Endodermal cell (in vitro differentiated cells): Measurements from ENCODE around the gene KCNK4. TPM values are rescaled to one million over a fixed set of nuclear protein-coding genes. Genes with fewer than 3 reads are reported as not detected.

ENCODE experiments used
- DNase-seq: peaks from one replicate; pipeline ENCODE4 v3.0.0-alpha.2; 2017
- H3K27ac ChIP-seq: 2 replicates; pipeline ENCODE4 v1.5.1; 2013; ENCODE audit warnings: mild to moderate bottlenecking, low read depth, low read length, moderate library complexity
- H3K27me3 ChIP-seq: 2 replicates; pipeline ENCODE4 v1.6.1; 2013; ENCODE audit warnings: mild to moderate bottlenecking, low read length, moderate library complexity; ENCODE audit not compliant: insufficient read depth, control insufficient read depth, poor library complexity, severe bottlenecking
- H3K36me3 ChIP-seq: 2 replicates; pipeline ENCODE4 v1.7.0; 2013; ENCODE audit warnings: mild to moderate bottlenecking, low read length, moderate library complexity; ENCODE audit not compliant: control insufficient read depth, insufficient read depth
- H3K4me1 ChIP-seq: one replicate; pipeline ENCODE4 v1.7.0; 2013; ENCODE audit warnings: low read length; ENCODE audit not compliant: control insufficient read depth, insufficient read depth
- H3K4me3 ChIP-seq: 2 replicates; pipeline ENCODE4 v1.5.1; 2013; ENCODE audit warnings: mild to moderate bottlenecking, low read length, moderate library complexity
- H3K9ac ChIP-seq: 2 replicates; pipeline ENCODE4 v1.6.1; 2013; ENCODE audit warnings: mild to moderate bottlenecking, low read length, moderate library complexity; ENCODE audit not compliant: poor library complexity, severe bottlenecking; ENCODE audit errors: extremely low read depth
- H3K9me3 ChIP-seq: 2 replicates; pipeline ENCODE4 v1.6.1; 2013; ENCODE audit warnings: mild to moderate bottlenecking, low read length, moderate library complexity; ENCODE audit not compliant: control insufficient read depth
- H3K27ac Mint-ChIP-seq: 2 replicates; pipeline ENCODE4 v1.8.0; 2020; ENCODE audit warnings: mixed read lengths
- H3K27me3 Mint-ChIP-seq: 2 replicates; pipeline ENCODE4 v1.8.0; 2021; ENCODE audit warnings: mild to moderate bottlenecking, mixed read lengths; ENCODE audit not compliant: insufficient read depth
- H3K36me3 Mint-ChIP-seq: 2 replicates; pipeline ENCODE4 v1.8.0; 2020; ENCODE audit warnings: low read depth, mixed read lengths
- H3K4me1 Mint-ChIP-seq: 2 replicates; pipeline ENCODE4 v1.8.0; 2020; ENCODE audit warnings: mixed read lengths
- H3K4me3 Mint-ChIP-seq: 2 replicates; pipeline ENCODE4 v1.8.0; 2020; ENCODE audit warnings: mild to moderate bottlenecking, moderate library complexity, mixed read lengths
- H3K9me3 Mint-ChIP-seq: 2 replicates; pipeline ENCODE4 v1.8.0; 2020; ENCODE audit warnings: mild to moderate bottlenecking, mixed read lengths
- WGBS, 2 experiments: methylation state at CpG; one replicate each; pipeline versions ENCODE4 v1.1.5 to v1.1.7; 2013; ENCODE audit warnings: missing lambda C conversion rate in 2 of 2, mixed read lengths in 1 of 2; ENCODE audit not compliant: insufficient coverage in 1 of 2, insufficient read length in 1 of 2; 5-methylcytosine and 5-hydroxymethylcytosine counted together
- total RNA-seq, 2 donors: library from RNA; stranded (reverse); fragmentation: NEBNext Ultra II Directional in 1 of 2; extraction: Animal tissue kit (Norgen Biotek cat#: 25700) in 1 of 2; gene quantifications; 2 replicates in 1 of 2; 3 replicates in 1 of 2; pipeline ENCODE4 v1.2.1, GENCODE V29; 2021
- TF ChIP-seq, protein P1 (sequence below): fragments of 200-600 bp; sonication (generic); conservative IDR thresholded peaks from 2 replicates; pipeline ENCODE4 v1.5.0; 2021; ENCODE audit warnings: antibody characterized with exemption, mild to moderate bottlenecking

Gene KCNK4
- total RNA-seq, 2 donors from 2014 or later, result not detected

DNA sequence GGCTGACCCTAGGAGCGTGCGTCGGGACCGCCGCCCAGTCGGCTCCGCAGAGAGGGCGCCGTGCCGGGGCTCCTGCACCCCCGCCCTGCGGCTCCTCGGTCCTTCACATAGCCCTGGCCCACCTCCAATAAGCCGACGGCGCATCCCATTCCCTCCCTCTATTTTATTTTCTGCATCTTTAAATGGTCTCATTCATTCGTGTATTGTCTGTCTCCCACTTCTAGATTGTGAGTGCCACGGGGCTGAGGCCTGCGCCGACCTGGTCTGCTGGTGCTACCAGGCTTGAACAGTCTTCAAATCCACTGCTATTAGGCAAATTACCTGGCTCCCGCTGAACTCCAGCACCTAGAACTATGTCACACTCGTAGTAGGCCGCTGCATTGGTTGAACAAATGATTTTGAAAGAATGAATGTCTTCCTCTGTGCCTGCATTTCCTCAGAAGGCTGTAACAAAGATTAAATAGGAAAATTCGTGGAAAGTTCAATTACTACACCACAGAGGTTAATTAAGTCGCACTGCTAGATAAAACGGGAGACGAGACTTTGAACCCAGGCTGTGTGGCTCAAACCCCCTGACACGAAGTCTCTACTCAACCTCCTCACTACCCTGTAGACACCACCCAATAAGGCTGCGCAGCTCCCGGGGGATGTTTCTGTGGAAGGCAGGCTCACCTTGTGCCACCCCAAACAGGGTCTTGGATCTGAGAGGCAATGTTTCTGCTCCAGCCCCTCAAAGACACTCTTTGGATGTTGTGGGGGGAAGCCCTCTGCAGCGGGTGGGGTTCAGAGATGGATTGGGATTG lies 43.2 kb upstream of the KCNK4 start:
- Mint-ChIP-seq H3K9me3 (no peaks in the 10 kb centered on the region), H3K36me3 (peaks cover 13% of the 10 kb centered on the region), H3K27me3 (no peaks in the 10 kb centered on the region), H3K4me3 (peak overlapping the region; percentile 86), H3K27ac (peak overlapping the region; percentile 88), H3K4me1 (peaks cover 24% of the 10 kb centered on the region)
- 37 to 45% methylated on average over 23 to 31 of the region's 31 CpGs for WGBS, 2 experiments
- peak overlapping the region; percentile 97 for H3K4me3 ChIP-seq
- H3K27ac ChIP-seq, result no peak overlapping the region
- peaks cover 15% of the 10 kb centered on the region for H3K4me1 ChIP-seq
- no peak for DNase-seq
- H3K36me3 ChIP-seq, result peaks cover 16% of the 10 kb centered on the region
- H3K9ac ChIP-seq, result no peak overlapping the region
- H3K9me3 ChIP-seq, result no peaks in the 10 kb centered on the region
- no peaks in the 10 kb centered on the region for H3K27me3 ChIP-seq
- TF ChIP-seq, protein P1, sequence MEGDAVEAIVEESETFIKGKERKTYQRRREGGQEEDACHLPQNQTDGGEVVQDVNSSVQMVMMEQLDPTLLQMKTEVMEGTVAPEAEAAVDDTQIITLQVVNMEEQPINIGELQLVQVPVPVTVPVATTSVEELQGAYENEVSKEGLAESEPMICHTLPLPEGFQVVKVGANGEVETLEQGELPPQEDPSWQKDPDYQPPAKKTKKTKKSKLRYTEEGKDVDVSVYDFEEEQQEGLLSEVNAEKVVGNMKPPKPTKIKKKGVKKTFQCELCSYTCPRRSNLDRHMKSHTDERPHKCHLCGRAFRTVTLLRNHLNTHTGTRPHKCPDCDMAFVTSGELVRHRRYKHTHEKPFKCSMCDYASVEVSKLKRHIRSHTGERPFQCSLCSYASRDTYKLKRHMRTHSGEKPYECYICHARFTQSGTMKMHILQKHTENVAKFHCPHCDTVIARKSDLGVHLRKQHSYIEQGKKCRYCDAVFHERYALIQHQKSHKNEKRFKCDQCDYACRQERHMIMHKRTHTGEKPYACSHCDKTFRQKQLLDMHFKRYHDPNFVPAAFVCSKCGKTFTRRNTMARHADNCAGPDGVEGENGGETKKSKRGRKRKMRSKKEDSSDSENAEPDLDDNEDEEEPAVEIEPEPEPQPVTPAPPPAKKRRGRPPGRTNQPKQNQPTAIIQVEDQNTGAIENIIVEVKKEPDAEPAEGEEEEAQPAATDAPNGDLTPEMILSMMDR, result no peak

DNA sequence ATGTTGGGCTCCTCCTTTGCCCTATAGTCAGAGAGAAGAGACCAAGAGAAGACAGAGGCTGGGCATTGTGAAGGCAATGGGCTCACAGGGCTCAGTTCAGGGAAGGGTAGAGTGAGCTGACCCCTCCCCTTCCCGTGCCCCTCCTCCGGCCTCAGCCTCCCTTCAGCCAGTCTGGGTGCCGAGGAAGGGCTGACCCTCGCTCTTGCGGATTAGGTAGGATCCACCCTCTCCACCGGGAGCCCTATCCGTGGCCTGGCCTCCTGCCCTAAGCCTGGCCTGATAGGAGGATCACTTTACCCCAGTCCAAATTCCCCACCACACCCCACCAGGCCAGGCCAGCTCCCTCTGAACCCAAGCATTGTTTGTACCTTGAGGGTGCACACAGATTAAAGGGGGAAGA lies 42.5 kb upstream of the KCNK4 start:
- H3K36me3 ChIP-seq, result peaks cover 15% of the 10 kb centered on the region
- TF ChIP-seq, protein P1, result no peak
- WGBS, 2 experiments, result 49 to 93% methylated on average over 2 to 7 of the region's 7 CpGs
- no peaks in the 10 kb centered on the region for H3K9me3 ChIP-seq
- H3K27ac ChIP-seq, result no peak overlapping the region
- Mint-ChIP-seq H3K27ac (peak overlapping the region; percentile 88), H3K27me3 (no peaks in the 10 kb centered on the region), H3K4me1 (peaks cover 25% of the 10 kb centered on the region), H3K9me3 (no peaks in the 10 kb centered on the region), H3K36me3 (peaks cover 7% of the 10 kb centered on the region), H3K4me3 (peak overlapping the region; percentile 86)
- H3K27me3 ChIP-seq, result no peaks in the 10 kb centered on the region
- peak; percentile 89 for DNase-seq
- no peak overlapping the region for H3K9ac ChIP-seq
- H3K4me3 ChIP-seq, result peak overlapping the region; percentile 97
- peaks cover 15% of the 10 kb centered on the region for H3K4me1 ChIP-seq

DNA sequence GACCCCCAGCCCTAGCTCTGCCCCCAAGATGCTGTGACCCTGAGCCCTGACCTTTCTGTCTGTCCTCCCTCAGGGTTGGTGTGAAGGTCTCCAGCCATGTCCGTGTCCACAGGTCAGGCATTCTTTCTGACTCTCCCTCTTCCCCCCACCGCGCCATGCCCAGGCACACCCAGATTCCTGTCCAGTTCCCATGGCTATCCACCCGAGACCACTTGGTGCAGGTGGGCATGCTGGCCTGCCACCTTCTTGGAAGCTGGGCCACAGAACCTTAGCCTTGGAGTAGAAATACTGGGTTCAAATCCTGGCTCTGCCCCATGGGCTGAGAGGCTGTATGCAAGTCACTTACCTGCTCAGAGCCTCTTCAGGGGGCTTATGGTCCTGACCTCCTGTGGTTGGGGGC lies 42.1 kb upstream of the KCNK4 start:
- peaks cover 15% of the 10 kb centered on the region for H3K4me1 ChIP-seq
- no peak overlapping the region for H3K4me3 ChIP-seq
- TF ChIP-seq, protein P1, result no peak
- no peak overlapping the region for H3K4me3 Mint-ChIP-seq
- H3K36me3 Mint-ChIP-seq, result peaks cover 6% of the 10 kb centered on the region
- DNase-seq, result no peak
- peak overlapping the region; percentile 76 for H3K27ac Mint-ChIP-seq
- H3K27me3 ChIP-seq, result no peaks in the 10 kb centered on the region
- H3K27ac ChIP-seq, result no peak overlapping the region
- no peaks in the 10 kb centered on the region for H3K27me3 Mint-ChIP-seq
- H3K9me3 ChIP-seq, result no peaks in the 10 kb centered on the region
- 91 to 100% methylated on average over 4 of the region's 4 CpGs for WGBS, 2 experiments
- H3K4me1 Mint-ChIP-seq, result peaks cover 29% of the 10 kb centered on the region
- no peaks in the 10 kb centered on the region for H3K9me3 Mint-ChIP-seq
- peaks cover 11% of the 10 kb centered on the region for H3K36me3 ChIP-seq
- H3K9ac ChIP-seq, result no peak overlapping the region
